IPS DF 4.7 (cell line): Measurements from ENCODE around the gene IL34.

Experiments
- DNase-seq: peaks from one replicate; pipeline ENCODE4 v3.0.0-alpha.2; 2013; ENCODE audit warnings: low spot score; ENCODE audit errors: extremely low read depth

The IL34 gene

DNA sequence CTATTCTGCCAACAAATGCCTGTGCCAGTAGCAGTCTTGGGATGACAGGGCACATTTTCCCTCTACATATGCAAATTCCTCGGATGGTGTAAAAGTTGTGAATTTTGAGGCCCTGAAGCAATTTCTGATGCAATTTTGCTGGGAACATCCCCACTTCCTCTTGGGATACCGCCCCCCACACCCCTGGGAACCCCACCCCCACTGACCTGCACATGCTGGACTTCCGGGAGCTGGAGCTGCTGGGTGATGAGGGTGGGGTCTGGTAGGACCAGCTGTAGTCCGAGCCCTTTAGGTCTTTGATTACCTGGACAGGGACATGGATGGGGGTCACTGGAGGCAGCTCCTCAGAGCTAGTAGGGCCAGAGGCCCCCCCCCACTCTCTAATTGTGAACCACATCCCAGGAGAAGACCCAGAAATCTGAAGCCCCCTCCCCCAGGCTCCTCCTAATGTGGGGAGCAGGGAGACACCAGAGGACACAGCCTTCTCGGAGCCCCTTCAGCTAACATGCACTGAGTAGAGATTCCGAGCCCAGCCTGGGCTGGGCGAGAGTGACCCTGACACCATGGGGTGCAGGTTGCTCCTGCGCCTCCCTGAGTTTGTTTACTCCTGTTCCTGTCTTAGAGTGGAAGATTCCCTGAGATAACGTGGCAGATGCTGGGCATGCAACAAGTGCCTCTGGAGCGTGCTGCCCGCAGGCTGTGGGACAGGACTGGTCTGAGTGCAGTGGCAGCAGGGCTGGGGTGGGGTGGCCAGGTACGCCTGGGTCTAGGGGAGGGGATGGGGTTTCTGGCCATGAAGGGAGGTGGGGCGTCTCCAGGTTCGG, 30.5 kb downstream of the IL34 start:
- no peak for DNase-seq

DNA sequence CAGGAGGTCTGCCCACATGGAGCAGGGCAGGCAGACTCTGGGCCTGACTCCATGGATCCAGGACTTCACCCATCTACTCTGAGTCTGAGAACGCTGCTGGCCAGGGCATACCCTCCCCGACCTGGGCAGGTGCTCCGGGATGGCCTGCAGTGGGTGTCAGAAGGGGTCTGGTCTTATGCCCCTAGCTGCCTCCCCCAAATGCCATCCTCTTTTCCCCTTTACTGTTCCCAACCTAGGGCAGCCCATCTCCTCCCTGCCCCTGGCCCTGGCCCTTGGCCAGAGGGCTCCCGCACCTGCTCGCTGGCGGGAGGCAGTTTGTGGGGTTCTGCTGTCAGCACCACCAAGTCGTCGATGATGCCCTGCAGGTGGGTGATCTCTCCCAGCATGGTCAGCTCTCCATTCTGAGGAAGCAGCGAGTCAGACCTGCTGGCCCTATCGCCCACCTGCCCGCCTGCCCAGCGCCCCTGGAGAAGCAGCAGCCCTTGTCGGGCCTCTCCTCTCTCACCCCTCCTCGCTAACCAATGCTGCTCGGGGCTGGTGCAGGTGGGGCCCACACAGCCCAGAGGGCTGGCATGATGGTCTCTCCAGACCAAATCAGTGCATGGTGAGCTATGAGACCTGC, 31.3 kb downstream of the IL34 start:
- DNase-seq = no peak

DNA sequence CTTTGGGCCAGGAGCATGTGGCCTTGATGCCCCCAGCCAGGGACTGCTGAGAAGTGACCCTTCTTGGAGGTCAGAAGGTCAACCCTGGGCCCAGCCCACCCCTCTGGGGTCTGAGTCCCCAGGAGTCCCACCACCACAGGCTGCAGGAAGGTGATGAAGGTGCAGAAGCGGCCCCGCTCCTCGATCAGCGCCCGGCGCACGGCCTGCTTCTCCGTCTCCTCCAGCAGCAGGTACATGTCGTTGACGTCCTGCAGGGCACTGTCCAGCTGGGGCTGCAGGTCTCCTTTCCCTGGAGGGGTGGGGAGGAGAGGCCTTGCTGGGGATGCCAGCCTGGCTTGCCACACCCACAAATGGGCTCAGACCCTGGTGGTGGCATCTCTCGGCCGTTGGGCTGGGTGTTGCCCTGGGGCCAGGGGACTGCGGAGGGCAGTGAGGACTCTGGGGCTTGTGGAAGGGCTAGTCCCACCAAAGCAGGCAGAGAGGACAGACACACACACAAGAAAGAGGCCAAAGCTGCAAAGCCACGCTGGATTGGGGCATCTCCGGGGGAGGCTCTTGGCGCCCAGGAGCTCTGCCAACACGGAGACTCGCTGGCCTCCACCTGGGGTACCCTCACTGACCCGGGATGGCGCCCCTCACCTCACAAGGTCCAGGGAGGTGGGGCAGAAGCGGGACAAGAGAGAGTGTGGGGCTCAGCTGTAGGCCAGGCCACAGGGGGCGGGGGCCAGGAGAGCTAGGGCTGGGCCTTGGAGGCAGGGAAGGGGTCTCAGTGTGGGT, 31.9 kb downstream of the IL34 start:
- no peak for DNase-seq

DNA sequence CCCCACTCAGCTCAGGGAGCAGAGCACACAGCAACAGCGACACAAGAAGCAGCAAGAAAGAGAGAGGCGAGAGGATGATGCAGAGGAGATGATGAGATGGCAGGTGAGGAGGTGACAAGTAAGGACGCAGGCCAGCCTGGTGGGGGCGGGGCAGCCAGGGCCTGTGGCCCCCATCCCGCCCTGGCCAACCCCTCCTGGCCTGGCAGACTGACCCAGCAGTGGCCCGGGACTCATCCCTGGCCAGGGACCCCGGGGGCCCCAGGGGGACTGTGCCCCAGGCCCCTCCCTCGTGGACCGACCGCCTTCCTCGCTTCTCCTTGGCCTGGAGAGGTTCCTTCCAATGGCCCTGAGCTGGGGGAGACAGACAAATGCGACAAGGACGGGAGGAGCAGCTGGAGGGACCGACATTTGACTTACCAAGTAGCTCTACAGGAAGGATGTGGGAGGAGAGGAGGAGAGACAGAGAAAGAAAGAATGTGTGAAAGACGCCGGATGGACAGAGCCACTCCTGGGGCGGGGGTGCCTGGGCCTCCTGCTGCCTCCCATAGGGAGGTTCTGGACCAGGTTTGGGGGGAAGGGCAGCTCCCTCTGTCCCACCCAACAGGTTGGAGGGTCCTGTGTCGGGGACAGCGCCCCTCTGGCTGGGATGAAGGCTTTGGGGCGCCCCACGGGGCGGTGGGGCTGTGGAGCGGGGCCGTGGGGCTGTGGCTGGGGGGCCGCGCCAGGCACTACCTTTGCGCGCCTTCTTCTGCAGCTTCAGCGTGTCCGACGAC, 32.7 kb downstream of the IL34 start:
- no peak for DNase-seq

DNA sequence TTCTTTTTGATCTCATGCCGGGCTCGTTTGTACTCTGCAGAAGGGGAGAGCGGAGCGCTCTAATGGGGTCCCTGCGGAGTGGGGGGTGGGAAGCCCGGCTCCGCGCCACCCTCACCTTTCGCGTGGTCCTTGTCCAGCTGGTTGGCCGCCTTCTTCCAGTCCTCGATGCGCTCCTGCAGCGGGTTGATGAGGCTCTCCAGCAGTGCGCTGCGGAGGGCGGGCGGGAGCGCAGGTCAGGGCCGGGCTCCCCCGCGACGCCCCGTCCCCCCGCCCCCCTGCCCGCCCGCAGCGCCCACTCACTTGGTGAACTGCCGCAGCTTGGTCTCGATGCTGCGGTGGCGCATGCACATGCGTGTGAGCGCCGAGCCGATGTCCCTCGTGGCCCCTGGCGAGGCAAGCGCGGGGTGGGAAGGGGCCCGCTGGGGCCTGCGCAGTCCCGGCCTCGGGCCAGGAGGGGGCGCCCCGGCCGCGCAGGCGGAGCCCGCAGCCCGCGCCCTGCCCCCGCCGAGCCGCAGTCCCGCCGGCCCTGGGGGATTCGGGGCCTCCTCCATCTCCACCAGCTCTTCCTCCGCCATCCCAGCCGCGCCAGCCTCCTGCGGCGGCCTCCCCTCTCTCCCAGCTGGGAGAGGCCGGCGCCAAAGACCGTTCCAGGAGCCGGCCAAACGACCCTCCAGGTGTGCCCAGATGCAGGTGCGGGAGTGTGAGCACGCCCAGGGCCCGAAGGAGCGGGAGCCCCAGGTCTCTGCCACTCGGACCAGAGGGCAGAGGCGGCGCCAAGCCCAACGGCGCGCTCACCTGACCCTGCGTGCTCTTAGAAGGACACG, 33.5 kb downstream of the IL34 start:
- no peak for DNase-seq

DNA sequence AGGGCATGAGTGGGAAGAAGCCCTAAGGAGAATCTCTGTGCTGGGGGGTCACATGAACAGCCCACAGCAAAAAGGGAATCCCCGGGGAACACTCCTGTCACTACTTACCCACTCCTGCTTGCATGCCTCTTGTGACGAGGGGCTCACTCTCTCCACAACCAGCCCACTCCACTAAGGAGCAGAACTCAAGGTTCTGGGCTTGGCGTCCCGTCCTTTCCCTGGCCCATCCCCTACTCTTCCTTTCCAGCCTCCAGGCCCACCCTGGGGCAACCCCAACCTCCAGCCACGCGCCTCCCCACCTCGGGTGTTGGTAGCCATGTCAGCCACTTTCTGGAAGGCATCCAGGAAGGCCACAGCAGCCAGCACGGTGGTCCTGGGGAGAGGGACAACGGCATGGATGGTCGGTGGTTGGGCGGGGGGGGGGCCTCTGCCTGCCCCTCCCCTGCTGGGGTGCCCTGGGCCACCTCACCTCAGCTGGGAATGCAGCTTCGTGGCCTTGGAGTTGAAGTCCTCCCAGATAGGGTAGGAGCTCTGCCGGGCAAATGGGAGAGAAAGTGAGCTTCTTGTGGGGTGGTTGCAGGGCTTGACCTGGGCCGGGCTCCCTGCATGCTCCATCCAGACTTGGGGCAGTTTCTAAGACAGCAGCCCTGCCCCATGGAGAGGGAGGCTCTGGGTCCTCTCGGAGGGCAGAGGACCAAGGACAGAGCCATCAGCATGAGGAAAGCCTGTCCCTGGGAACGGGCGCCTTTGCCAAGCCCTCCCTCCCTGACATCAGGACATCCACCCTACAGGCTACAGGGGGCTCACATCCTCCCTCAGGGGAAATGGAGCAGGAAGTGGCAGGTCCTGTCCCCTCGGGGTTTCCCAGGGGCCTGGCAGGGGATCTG, 34.4 kb downstream of the IL34 start:
- no peak for DNase-seq

DNA sequence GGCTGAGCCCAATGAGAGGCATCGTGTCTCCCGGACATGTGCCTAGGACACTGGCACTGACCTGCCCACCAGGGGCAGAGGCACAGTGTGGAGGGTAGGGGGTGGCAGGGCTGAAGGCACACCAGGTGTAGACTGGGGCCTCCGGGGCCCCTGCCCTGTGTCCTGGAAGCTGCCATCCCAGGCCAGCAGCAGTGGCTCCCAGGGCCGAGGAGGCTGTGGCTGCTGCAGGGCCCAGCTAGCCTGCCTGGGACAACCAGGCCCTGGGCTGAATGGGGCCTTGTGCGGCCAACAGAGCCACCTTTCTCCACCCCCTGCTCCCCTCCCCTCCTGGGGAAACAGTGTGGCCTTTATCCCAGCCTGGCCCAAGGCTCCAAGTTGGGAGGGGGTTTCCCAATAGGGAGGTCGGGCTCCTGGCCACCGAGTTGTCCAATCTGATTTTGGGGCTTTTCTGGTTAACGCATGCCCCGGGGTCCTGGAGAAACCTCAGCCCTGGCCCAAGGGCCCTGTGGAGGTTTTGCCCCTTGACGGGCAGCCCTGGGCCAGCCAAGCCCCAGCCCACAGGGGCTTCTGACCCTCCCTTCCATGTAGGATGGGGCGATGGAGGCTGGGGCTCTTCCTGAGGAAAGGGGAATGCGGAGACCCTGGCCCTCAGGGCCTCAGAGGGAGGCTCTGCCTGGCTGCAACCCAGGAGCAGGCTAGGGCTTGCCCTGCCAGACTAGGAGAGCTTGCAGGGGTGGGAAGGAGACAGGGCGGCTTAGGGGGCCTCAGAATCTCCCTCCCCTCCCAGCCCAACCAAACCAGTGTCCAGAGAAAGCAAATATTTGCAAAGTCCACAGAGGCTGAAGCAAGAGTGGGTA, 35.3 kb downstream of the IL34 start:
- DNase-seq = no peak

DNA sequence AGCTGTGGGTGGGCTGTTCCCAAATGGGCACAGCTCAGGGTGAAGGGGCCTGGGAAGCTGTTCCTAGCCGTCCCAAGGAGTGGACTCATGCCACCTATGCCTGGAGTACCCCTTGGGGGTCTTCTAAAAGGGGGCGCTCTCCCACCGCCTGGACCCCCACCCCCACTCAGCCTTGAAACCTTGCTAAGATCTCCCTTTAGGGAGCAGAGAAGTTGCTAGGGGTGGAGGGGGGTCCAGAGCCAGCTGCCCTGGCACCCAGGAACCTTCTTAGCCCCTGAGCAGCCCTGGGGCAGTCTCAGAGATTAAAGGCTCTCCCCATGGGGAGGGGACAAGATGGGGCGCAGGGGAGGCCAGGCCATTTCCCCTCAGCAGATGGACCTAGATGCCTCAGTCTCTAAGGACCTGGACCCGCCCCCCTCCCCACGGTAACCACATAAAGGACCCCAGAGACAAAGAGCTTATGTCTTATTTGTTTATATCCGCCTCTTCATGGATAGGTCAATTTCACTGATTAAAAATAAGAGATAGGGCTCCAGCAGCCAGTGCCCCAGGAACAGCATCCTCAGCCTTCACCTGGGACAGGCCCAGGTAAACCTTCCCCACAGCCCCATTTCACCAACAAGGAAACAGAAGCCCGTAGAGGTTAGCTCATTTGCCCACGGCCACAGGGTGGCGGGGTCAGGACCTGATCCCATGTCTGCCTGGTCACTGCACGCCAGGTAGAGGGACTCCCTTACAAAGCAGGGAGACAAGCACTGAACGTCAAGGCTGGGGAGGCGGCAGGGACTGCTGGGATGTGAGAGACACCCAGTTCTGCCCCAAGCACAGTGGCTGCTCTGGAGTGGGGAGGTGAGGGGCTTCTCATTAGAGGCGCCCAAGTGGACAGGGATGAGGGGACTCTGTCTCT, 36.1 kb downstream of the IL34 start:
- no peak for DNase-seq

DNA sequence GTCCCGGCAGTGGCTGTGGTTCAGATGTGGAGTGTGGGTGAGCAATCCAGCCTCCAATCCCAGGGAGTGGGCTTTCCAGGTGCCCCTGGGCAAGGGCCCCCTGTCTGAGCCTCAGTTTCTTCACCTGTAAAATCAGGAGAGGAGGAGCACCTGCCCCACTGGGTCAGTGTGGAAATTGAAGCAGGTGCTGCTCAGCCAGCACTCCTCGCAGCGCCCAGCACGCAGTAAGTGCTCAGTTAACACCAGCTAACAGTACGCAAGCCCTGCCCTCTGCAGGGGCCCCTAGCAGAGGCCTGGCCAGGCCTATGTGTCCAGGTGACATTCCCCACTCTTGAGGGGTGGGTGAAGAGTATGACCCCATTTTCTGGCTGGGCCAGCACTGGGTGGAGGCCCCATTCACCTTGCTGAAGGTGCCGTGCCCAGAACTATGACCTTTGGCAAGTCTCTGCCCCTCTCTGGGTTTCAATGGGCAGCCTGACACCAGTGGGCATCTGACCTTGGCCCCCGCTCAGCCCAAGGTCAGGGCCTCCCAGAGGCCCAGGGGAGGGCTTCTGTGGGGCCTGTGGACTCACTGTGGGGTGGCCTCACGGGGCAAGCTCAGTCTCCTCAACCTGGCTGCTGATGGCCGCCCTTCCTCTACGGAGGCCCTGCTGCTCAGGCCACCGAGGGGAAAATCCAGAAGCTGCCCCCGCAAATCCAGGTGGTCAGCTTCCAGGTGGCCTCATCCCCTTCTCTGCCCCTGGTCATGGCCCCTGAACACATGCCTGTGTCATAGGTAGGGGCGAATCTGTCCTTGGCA, 37.0 kb downstream of the IL34 start:
- DNase-seq = no peak

DNA sequence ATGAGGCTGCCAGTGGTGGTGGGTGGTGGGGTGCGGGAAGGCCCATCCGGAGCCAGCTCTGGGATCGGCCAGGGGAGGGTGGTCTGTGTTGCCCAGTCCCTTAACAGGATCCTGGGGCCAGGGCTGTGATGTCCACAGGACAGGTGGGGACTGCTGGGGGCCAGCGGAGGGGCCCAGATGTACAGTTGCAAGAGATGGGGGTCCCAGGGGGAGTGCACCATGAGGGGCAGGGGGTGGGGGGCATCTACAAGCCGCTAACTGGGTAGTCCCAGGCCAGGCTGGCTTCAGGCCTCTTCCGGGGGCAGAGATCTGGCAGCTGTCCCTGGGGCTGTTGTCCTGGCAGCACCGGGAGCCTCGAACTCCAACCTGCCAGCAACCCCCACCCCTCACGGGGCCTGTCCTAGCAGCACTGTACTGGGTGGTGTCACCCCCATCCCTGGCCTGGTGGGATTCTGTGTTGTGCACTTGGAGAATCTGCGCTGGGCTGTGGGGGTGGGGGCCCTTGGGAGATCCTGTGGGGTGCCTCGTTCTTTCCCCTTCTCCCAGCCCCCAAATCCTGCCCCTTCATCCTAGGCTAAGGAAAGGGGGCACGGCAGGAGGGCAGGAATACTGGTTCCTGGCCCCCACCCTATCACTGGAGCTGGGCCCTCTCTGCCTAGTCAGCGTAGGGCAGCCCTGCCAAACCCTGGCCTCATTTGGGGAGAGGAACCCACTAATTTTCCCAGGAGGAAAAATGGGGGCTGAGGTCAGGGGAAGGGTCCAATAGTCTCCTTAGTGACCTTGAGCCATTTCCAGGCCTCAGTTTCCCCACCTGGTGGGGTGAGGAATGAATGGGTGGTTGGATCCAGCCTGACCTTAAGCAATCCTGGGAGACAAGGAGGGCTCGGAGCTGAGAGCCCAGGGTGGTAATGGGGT, 38.0 kb downstream of the IL34 start:
- no peak for DNase-seq

DNA sequence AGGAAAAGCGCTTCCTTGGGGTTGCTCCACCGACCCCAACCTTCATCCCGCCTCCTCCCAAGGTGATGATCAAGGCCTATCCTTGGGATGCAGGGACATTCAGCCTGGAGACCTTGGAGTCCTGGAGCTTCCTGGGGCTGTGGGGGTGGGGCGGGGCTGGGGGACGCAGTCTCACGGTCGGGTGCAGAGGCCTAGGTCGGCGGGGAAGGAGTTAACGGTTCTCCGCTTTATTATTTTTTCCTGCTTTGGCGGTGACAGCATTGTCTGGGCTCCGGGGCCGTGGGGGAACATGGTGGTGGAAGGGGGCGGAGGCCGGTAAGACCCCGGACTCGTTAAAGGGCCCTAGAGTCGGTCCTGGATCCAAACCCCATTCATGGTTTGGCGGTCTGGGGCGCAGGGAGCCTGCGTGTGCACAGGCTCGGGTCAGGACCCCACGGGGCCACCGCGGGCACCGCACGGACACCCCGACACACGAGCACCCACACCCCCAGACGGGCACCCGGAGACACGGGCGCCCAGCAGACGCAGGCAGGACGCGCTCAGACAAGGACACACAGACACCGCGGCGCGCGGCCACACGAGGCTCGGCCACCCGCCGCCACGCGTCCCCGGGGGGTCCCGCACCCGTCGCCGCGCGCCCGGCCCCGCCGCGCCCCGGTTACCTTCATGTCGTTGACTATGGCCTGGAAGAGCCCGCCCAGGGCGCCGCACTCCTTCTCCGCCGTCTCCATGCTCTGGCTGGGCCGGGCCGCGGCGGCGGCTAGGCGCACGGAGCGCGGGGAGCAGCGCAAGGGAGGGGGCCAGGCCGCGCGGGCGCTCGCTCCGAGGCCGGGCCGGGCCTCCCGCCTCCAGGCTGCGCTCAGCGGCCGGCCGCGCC, 38.9 kb downstream of the IL34 start:
- no peak for DNase-seq

DNA sequence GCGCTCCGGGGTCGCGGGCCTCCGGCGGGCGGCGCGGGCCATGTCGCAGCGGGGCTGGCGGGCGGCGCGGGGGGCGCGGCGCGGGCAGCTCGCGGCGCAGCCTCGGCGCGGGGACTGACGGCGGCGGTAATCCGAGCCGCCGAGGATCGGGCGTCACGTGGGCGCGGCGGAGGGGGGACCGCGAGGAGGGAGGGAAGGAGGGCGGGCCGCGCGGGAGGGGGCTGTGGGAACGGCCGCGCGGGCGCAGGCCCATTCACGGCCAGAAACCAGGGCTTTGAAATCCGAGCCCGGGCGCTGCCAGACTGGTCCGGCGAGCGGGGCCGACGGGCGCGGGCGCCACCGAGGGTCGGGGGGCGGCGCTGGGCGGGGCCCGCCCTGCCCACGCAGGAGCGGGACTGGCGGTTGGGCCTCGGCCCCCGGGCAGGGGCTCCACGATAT, 39.6 kb downstream of the IL34 start, which contains the start of gene MTSS2:
Gene MTSS2, minus strand, starts transcription at position 116 of the 438 bp plus-strand sequence. CDS start 262 bp downstream, outside the sequence.
- no peak for DNase-seq

DNA sequence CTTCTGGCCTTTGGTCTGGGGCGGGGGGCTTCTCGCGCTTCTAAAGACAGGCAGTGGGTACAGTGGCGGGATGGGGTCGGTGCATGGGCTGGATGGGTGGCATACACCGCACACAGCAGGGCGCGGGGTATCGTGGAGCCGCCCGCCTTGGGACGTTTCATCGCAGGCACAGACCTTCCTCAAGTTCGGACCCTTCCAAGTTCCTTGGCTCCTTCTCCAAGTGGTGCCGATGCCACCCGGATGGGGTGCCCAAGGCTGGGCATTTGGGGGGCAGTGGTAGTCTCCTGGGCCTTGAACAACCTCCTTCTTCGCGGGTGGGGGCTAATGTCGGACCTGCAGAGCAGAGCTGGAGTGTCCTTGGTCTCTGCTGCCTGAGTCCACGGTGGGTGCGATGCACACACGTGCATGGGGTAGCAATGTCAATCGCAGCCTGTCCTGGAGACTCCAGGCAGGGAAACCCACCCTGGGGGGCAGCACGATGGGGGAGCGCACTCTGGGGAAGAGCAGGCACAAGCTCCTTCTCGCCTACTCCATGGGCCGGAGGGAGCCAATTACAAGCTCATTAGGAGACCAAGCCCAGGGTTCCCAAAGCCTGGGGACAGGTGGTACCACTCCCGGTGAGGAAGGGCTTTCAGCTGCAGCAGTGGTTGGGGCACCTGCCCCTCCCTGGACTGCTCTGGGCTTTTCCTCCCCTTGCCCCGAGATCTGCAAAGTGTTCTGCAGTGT, 40.2 kb downstream of the IL34 start:
- DNase-seq = no peak

DNA sequence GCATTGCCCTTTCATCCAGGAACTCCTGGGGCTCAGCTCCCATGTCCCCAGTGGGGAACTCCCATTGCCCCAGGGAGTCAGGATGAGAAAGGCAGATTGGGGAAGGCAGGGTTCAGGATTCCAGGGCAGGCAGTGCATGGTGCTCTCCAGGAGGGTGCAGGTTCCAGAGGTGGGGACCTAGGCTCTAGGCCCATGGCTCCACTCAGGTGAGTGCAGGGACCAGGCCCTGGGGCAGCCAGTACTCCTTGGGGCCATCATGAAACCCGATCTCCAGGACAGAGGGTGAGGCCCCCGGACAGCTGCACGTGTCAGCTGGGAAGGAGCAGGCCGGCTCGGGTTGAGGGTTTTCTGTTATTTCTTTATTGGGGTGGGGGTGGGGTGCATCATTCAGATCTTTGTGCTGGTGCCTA, 40.7 kb downstream of the IL34 start:
- no peak for DNase-seq
